ENCODE results near the gene KRTAP19-5.

KRTAP19-5 gene

DNA sequence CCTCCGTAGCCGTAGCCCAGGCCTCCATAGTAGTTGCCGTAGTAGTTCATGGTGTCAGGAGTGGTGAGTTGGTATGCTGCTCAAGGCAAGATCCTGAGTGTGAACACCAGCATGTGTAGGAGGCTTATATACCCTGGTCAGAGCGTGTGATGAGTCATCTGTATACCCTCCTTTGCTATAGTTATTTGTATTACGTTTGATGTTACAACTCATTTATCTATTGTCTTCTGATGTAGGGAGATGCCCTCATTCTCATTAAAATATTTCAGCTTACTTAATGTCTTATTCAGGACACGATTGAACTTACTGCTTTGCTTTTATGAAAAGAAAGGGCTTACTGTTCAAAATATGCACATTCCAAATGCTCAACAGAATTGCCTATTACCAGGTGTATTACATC lies at the start of gene KRTAP19-5:
TSS of gene KRTAP19-5 (minus strand) at position 101 of the 400 bp plus-strand sequence. CDS start at position 50, 51 bp downstream.
- DNase-seq, result no peak

- no peak for DNase-seq
Measured at GRCh38 chr21:30541764-30542163, 39.8 kb upstream of the KRTAP19-5 start, which contains the start of gene KRTAP19-6. Gene KRTAP19-6, minus strand, starts transcription at chr21:30541864. Its CDS starts 31 bp downstream, at chr21:30541833.

DNA sequence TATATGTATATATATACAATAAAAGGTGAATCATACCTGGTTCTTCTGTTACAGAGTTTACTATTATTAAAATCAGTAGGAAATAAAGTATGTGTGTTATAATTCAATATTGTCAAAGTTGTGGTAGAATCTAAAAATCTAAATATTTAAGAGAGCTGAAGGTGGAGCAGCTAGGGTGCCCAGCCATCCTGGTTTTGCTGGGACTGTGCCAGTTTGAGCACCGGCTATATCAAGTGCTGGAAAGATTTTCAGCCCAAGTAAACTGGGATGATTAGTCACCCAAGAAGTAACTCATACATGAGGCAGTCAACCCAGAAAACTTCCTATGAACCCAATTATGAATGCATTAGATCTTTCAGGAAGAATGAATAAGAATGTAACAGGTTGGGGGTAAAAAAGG lies 16.9 kb upstream of the KRTAP19-5 start:
- no peak for DNase-seq

DNA sequence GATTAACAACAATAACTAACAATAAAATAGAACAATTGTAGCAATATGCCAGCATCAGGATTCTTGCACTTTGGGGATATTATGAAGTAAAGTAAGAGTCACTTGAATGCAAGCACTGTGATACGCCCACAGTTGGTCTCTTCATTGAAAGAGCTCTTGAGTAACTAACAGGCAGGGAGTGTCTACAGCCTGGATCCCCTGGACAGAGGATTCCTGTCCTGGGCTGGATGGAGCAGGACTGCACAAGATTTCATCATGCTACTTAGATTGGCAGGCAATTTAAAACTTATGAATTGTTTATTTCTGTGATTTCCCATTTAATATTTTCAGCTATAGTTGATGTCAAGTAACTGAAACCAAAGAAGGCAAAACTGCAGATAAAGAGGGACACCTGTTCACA lies 13.7 kb upstream of the KRTAP19-5 start:
- DNase-seq, result no peak

- DNase-seq, result peak; percentile 2
Measured at GRCh38 chr21:30505621-30506205, 3.8 kb upstream of the KRTAP19-5 start.

DNA sequence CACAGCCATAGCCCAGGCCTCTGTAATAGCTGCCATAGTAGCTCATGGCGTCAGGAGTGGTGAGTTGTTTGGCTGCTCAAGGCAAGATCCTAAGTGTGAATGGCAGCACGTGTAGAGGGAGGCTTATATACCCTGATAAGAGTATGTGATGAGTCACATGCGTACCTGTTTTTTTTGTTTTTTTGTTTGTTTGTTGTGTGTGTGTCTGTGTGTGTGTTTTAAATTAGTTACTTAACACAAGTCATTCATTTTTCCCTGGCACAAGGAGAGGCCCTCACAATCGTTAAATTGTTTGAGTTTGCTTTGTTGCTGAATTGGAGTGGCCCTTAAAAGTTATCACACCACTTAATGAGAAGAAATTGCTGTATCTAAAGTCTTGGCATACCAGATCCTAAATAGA lies 4.9 kb downstream of the KRTAP19-5 start, which contains the start of gene KRTAP19-4:
TSS of gene KRTAP19-4 (minus strand) at position 101 of the 400 bp plus-strand sequence. CDS start at position 46, 55 bp downstream.
- DNase-seq, result no peak

- DNase-seq, result no peak
Measured at GRCh38 chr21:30491963-30492428, 9.9 kb downstream of the KRTAP19-5 start, which contains the start of gene KRTAP19-3. Gene KRTAP19-3, minus strand, starts transcription at chr21:30492013. Its CDS starts 56 bp downstream, at chr21:30491957.

- no peak for DNase-seq
Measured at GRCh38 chr21:30487336-30487735, 14.6 kb downstream of the KRTAP19-5 start, which contains the start of gene KRTAP19-2. Gene KRTAP19-2, minus strand, starts transcription at chr21:30487436. Its CDS starts 88 bp downstream, at chr21:30487348.

GRCh38 chr21:30486180-30486579 lies 15.8 kb downstream of the KRTAP19-5 start:
- DNase-seq, result no peak

GRCh38 chr21:30482130-30482529 lies 19.8 kb downstream of the KRTAP19-5 start:
- no peak for DNase-seq

DNA sequence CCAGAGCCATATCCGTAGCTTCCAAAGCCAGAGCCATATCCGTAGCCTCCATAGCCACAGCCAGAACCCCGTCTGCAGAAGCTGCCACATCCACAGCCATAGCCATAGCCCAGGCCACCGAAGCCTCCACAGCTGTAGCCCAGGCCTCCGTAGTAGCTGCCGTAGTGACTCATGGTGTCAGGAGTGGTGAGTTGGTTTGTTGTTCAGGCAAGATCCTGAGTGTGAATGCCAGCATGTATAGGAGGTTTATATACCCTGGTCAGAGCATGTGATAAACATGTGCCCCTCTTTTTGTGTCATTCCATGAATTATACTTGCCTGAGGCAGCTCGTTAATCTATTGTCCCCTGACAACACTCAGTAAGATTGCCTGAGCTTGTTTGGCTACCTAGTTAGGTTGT lies 21.8 kb downstream of the KRTAP19-5 start, which contains the start of gene KRTAP19-1:
TSS of gene KRTAP19-1 (minus strand) at position 223 of the 400 bp plus-strand sequence. CDS start at position 173, 50 bp downstream.
- DNase-seq, result peak; percentile 5

DNA sequence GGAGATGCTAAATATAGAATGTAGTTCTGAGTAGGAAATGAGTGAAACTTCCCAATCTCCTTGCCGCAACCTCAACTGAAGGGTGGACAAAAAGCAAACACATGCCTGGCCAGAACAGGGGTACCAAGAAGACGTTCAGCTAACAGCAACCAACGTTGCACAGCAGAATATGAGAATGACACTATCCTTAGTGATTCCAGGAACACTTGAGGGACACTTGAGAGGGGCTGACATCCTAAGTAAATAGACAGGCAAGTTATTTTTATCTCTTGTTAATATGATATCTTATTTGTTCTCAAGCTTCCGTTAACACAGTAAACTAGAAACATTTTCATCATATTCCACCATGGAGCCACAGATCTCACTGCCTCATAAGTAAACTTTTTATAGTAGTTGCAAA lies 22.7 kb downstream of the KRTAP19-5 start:
- DNase-seq, result no peak

DNA sequence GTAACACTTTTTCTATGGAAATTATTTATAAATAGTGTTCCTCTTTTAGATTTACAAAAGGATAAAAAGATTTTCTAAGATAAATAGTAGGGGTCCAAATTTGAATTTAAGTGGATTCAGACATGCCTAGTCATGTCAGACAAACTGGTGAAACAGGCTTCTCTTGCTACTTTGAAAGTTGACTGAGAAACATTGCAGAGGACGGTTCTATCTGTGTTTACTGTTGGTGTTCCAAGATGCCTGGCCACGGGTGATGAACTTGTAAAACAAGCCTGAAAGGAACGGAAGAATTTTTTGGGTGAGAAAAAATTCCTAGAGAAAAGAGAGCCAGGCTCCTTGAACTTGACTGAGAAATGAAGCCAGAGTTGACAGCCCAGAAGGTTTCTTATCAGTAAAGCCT lies 23.9 kb downstream of the KRTAP19-5 start:
- DNase-seq, result peak; percentile 16

- DNase-seq, result no peak
Measured at GRCh38 chr21:30468900-30469714, 32.8 kb downstream of the KRTAP19-5 start.

- DNase-seq, result no peak
Measured at GRCh38 chr21:30463713-30464112, 38.2 kb downstream of the KRTAP19-5 start.

All from NCI-H146 (cell line).